Astrocyte (in vitro differentiated cells and primary cell): ENCODE measurements around the gene S100B.

ENCODE experiments used
- EZH2 ChIP-seq: IDR thresholded peaks from 2 replicates; pipeline ENCODE4 v1.6.1; 2012; ENCODE audit warnings: mild to moderate bottlenecking, low read length, inconsistent platforms; ENCODE audit not compliant: insufficient read depth
- TF ChIP-seq, protein P1 (sequence below): IDR thresholded peaks from 2 replicates; pipeline ENCODE4 v1.5.1; 2011; ENCODE audit warnings: low read depth, mild to moderate bottlenecking, inconsistent platforms, low read length, moderate library complexity; ENCODE audit not compliant: insufficient read depth

DNA sequence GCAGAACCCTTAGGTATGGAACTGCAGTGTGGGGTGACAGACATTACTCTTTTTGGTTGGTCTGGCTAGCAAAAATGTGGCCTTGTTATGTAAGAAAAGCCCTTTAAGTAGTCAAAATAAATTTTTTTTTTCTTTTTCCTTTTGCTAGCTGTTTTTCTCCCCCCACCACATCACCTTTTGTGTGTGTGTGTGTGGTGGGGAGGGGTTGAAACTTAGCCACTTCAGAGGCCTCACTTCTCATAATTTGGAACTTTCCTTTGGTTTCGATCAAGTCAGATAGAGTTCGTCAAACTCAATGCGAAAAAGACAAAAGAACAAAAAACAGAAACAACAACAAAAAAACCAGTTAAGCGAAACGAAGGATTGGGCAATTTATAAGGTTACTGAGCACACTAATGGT, 28.7 kb upstream of the S100B start:
- TF ChIP-seq EZH2 = no peak
- TF ChIP-seq, protein P1, sequence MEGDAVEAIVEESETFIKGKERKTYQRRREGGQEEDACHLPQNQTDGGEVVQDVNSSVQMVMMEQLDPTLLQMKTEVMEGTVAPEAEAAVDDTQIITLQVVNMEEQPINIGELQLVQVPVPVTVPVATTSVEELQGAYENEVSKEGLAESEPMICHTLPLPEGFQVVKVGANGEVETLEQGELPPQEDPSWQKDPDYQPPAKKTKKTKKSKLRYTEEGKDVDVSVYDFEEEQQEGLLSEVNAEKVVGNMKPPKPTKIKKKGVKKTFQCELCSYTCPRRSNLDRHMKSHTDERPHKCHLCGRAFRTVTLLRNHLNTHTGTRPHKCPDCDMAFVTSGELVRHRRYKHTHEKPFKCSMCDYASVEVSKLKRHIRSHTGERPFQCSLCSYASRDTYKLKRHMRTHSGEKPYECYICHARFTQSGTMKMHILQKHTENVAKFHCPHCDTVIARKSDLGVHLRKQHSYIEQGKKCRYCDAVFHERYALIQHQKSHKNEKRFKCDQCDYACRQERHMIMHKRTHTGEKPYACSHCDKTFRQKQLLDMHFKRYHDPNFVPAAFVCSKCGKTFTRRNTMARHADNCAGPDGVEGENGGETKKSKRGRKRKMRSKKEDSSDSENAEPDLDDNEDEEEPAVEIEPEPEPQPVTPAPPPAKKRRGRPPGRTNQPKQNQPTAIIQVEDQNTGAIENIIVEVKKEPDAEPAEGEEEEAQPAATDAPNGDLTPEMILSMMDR = no peak
